ENCODE data around the gene TSPAN11.

The TSPAN11 gene

GRCh38 chr12:30911207-30911606 lies 15.3 kb upstream of the TSPAN11 start:
- DNase-seq (ENCODE audit: low read depth in 2 of 2): no peak

- no peak for DNase-seq (ENCODE audit: low read depth in 2 of 2)
Observed at GRCh38 chr12:30913323-30913722, 13.2 kb upstream of the TSPAN11 start.

GRCh38 chr12:30914986-30915591 lies 11.5 kb upstream of the TSPAN11 start:
- DNase-seq (ENCODE audit: low read depth in 2 of 2): no peak

- DNase-seq (ENCODE audit: low read depth in 2 of 2): no peak
Observed at GRCh38 chr12:30923057-30923456, 3.5 kb upstream of the TSPAN11 start.

GRCh38 chr12:30925607-30926242 lies 823 bp upstream of the TSPAN11 start:
- DNase-seq (ENCODE audit: low read depth in 2 of 2): no peak

GRCh38 chr12:30927222-30927611 lies 669 bp downstream of the TSPAN11 start:
- no peak for DNase-seq (ENCODE audit: low read depth in 2 of 2)

GRCh38 chr12:30928356-30929244 lies 2.1 kb downstream of the TSPAN11 start:
- no peak for DNase-seq (ENCODE audit: low read depth in 2 of 2)

GRCh38 chr12:30930238-30930637 lies 3.7 kb downstream of the TSPAN11 start:
- DNase-seq (ENCODE audit: low read depth in 2 of 2): no peak

- DNase-seq (ENCODE audit: low read depth in 2 of 2): no peak
Observed at GRCh38 chr12:30930641-30931040, 4.1 kb downstream of the TSPAN11 start.

GRCh38 chr12:30932881-30933280 lies 6.3 kb downstream of the TSPAN11 start:
- DNase-seq (ENCODE audit: low read depth in 2 of 2): no peak

GRCh38 chr12:30934811-30935210 lies 8.3 kb downstream of the TSPAN11 start:
- no peak for DNase-seq (ENCODE audit: low read depth in 2 of 2)

- no peak for DNase-seq (ENCODE audit: low read depth in 2 of 2)
Observed at GRCh38 chr12:30936036-30936435, 9.5 kb downstream of the TSPAN11 start.

- DNase-seq (ENCODE audit: low read depth in 2 of 2): no peak
Observed at GRCh38 chr12:30939234-30939633, 12.7 kb downstream of the TSPAN11 start.

GRCh38 chr12:30942486-30942885 lies 15.9 kb downstream of the TSPAN11 start:
- no peak for DNase-seq (ENCODE audit: low read depth in 2 of 2)

- no peak for DNase-seq (ENCODE audit: low read depth in 2 of 2)
Observed at GRCh38 chr12:30942936-30943335, 16.4 kb downstream of the TSPAN11 start.

- no peak for DNase-seq (ENCODE audit: low read depth in 2 of 2)
Observed at GRCh38 chr12:30945443-30946164, 19.1 kb downstream of the TSPAN11 start.

- DNase-seq (ENCODE audit: low read depth in 2 of 2): no peak
Observed at GRCh38 chr12:30952015-30952414, 25.5 kb downstream of the TSPAN11 start.

GRCh38 chr12:30953257-30953656 lies 26.7 kb downstream of the TSPAN11 start:
- no peak for DNase-seq (ENCODE audit: low read depth in 2 of 2)

- no peak for DNase-seq (ENCODE audit: low read depth in 2 of 2)
Observed at GRCh38 chr12:30953951-30954751, 27.6 kb downstream of the TSPAN11 start.

- DNase-seq (ENCODE audit: low read depth in 2 of 2): no peak
Observed at GRCh38 chr12:30955214-30955613, 28.7 kb downstream of the TSPAN11 start.

GRCh38 chr12:30959110-30959710 lies 32.7 kb downstream of the TSPAN11 start:
- DNase-seq (ENCODE audit: low read depth in 2 of 2): no peak

Data from stimulated activated CD4-positive, alpha-beta T cell treated with anti-CD3 and anti-CD28 coated beads, Interleukin-1b, Interleukin-23, amount 100 ng/mL, for 1 hour (primary cell).